PC-9 (cell line): ENCODE measurements around the gene ZFAND3.

Experiments used
- CTCF ChIP-seq: fragments of 200-600 bp; sonication (generic); conservative IDR thresholded peaks from 2 replicates; pipeline ENCODE4 v1.6.1; 2017; ENCODE audit warnings: mixed run types, antibody characterized with exemption, mild to moderate bottlenecking, moderate library complexity
- EZH2 ChIP-seq: fragments of 200-600 bp; sonication (generic); IDR thresholded peaks from 2 replicates; pipeline ENCODE4 v1.8.0; 2017; ENCODE audit warnings: antibody characterized with exemption, low read depth

DNA sequence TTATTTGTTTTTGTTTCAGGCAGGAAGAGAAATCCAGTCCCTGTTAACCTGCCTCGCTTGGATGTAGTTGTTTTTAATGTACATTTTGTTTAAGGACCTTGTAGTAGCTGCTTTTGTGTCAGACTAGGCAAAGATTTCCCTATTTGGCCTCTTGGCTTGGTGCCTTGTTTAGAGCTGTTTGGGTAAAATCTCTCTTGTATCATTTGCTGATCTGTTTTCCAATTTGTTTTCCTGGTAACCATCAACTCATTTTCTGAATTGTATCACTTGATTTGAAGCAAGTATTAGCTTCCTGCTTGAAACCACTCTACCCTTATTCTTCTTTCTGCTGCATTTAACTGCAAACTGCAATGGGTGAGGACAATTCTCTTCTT, 160.7 kb downstream of the ZFAND3 start:
- TF ChIP-seq CTCF (no peak), EZH2 (no peak)
